ENCODE data around the gene RILPL2. TPM values are rescaled to one million over a fixed set of nuclear protein-coding genes. Genes with fewer than 3 reads are reported as not detected.
A peak's percentile ranks its signal among the peaks of the same experiment; 100 is the strongest.

Gene RILPL2
- total and polyA plus RNA-seq, 2 of the 13 experiments (the other 11 are each of a cell fraction or from before 2014, with no cell fraction given), result 2.7 to 8.1 TPM

DNA sequence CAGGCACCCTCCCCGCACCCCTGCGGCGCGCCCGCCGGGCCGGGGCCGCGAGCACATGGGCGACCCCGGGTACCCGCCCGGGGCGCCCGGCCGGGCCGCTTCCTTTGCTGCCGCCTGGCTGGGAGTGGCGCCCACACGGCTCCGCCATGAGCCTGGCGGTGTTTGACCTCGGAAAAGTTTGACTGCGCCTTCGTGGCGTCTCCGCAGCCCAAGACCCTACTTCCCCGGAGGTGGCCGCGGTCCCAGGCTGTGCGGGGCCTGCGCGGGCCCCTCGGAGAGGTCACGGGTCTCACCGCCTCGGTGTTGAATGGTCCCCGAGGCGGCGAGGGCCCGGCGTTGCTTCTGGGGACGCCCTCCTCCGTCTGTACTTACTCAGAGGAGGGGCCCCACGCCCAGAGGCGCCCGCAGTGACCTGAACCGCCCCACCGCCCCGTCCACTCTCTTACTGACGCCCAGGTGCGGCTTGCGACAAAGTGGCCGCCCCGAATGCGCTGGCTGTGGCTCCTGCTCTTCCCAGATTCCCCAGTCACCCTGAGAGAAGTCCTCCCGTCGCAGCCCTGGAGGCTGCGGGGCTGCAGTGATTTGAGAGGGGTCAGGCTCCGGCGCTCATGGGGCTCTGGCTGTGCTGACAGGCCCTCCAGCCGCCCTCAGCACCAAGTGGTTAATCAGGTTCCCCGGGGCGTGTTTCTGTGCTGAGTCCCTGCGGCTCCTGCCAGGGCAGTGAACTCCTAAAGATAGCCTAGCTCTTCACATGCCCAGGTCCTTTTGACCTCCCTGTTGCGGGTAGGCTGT lies 46.7 kb downstream of the RILPL2 start (continued):
- TF ChIP-seq RBFOX2 (IDR thresholded peaks at IDR 0.05; ENCODE audit: low read depth, low read length) (peak; percentile 87), CHCHD3 (CRISPR knock-in tag; IDR thresholded peaks at IDR 0.05) (no peak), ZNF383 (CRISPR knock-in tag; IDR thresholded peaks at IDR 0.05; ENCODE audit: borderline replicate concordance) (no peak), ZNF678 (CRISPR knock-in tag; IDR thresholded peaks at IDR 0.05) (no peak), ZFP90 (CRISPR knock-in tag; IDR thresholded peaks at IDR 0.05; ENCODE audit: borderline replicate concordance) (no peak), ZNF777 (CRISPR knock-in tag; IDR thresholded peaks at IDR 0.05) (peak; percentile 85), SAFB2 (CRISPR knock-in tag; IDR thresholded peaks at IDR 0.05; ENCODE audit: borderline replicate concordance, low read depth) (no peak), ZNF747 (CRISPR knock-in tag; IDR thresholded peaks at IDR 0.05; ENCODE audit: borderline replicate concordance) (no peak), ZMAT3 (CRISPR knock-in tag; conservative IDR thresholded peaks at IDR 0.05) (0 out of 2 replicates have a peak, but pooled peaks have one; percentile 22), SP1 (IDR thresholded peaks at IDR 0.05) (no peak), SP1 (CRISPR knock-in tag; IDR thresholded peaks at IDR 0.05) (no peak), ZNF879 (CRISPR knock-in tag; IDR thresholded peaks at IDR 0.05) (no peak), ZNF292 (CRISPR knock-in tag; IDR thresholded peaks at IDR 0.05; ENCODE audit: borderline replicate concordance, low read depth) (0 out of 2 replicates have a peak, but pooled peaks have one; percentile 31), ZNF713 (CRISPR knock-in tag; IDR thresholded peaks at IDR 0.05) (no peak), CBX2 (IDR thresholded peaks at IDR 0.05; ENCODE audit: low read depth, low read length) (no peak), CBX2 (CRISPR knock-in tag; IDR thresholded peaks at IDR 0.05; ENCODE audit: low read depth) (no peak), YY1 (IDR thresholded peaks at IDR 0.05; ENCODE audit: insufficient read depth, insufficient replicate concordance, low read depth, low read length) (peak; percentile 46), SCMH1 (CRISPR knock-in tag; IDR thresholded peaks at IDR 0.05; ENCODE audit: borderline replicate concordance) (no peak), ZNF33A (CRISPR knock-in tag; IDR thresholded peaks at IDR 0.05; ENCODE audit: borderline replicate concordance) (no peak)
- TF ChIP-seq, protein P1, sequence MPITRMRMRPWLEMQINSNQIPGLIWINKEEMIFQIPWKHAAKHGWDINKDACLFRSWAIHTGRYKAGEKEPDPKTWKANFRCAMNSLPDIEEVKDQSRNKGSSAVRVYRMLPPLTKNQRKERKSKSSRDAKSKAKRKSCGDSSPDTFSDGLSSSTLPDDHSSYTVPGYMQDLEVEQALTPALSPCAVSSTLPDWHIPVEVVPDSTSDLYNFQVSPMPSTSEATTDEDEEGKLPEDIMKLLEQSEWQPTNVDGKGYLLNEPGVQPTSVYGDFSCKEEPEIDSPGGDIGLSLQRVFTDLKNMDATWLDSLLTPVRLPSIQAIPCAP (CRISPR knock-in tag; IDR thresholded peaks at IDR 0.05; ENCODE audit: low read depth), result no peak
- TF ChIP-seq, protein P2, sequence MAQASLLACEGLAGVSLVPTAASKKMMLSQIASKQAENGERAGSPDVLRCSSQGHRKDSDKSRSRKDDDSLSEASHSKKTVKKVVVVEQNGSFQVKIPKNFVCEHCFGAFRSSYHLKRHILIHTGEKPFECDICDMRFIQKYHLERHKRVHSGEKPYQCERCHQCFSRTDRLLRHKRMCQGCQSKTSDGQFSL (CRISPR knock-in tag; IDR thresholded peaks at IDR 0.05), result no peak
- TF ChIP-seq, protein P3, sequence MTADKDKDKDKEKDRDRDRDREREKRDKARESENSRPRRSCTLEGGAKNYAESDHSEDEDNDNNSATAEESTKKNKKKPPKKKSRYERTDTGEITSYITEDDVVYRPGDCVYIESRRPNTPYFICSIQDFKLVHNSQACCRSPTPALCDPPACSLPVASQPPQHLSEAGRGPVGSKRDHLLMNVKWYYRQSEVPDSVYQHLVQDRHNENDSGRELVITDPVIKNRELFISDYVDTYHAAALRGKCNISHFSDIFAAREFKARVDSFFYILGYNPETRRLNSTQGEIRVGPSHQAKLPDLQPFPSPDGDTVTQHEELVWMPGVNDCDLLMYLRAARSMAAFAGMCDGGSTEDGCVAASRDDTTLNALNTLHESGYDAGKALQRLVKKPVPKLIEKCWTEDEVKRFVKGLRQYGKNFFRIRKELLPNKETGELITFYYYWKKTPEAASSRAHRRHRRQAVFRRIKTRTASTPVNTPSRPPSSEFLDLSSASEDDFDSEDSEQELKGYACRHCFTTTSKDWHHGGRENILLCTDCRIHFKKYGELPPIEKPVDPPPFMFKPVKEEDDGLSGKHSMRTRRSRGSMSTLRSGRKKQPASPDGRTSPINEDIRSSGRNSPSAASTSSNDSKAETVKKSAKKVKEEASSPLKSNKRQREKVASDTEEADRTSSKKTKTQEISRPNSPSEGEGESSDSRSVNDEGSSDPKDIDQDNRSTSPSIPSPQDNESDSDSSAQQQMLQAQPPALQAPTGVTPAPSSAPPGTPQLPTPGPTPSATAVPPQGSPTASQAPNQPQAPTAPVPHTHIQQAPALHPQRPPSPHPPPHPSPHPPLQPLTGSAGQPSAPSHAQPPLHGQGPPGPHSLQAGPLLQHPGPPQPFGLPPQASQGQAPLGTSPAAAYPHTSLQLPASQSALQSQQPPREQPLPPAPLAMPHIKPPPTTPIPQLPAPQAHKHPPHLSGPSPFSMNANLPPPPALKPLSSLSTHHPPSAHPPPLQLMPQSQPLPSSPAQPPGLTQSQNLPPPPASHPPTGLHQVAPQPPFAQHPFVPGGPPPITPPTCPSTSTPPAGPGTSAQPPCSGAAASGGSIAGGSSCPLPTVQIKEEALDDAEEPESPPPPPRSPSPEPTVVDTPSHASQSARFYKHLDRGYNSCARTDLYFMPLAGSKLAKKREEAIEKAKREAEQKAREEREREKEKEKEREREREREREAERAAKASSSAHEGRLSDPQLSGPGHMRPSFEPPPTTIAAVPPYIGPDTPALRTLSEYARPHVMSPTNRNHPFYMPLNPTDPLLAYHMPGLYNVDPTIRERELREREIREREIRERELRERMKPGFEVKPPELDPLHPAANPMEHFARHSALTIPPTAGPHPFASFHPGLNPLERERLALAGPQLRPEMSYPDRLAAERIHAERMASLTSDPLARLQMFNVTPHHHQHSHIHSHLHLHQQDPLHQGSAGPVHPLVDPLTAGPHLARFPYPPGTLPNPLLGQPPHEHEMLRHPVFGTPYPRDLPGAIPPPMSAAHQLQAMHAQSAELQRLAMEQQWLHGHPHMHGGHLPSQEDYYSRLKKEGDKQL (CRISPR knock-in tag; IDR thresholded peaks at IDR 0.05; ENCODE audit: low read depth), result no peak
- TF ChIP-seq, protein P4, sequence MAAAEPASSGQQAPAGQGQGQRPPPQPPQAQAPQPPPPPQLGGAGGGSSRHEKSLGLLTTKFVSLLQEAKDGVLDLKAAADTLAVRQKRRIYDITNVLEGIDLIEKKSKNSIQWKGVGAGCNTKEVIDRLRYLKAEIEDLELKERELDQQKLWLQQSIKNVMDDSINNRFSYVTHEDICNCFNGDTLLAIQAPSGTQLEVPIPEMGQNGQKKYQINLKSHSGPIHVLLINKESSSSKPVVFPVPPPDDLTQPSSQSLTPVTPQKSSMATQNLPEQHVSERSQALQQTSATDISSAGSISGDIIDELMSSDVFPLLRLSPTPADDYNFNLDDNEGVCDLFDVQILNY (CRISPR knock-in tag; conservative IDR thresholded peaks at IDR 0.05), result no peak

Measured in HepG2 (cell line).